BJ (cell line): ENCODE results near the gene RALGAPA2. TPM values are rescaled to one million over a fixed set of nuclear protein-coding genes. Genes with fewer than 3 reads are reported as not detected.

Source experiments
- CTCF ChIA-PET: fragments of 350-600 bp; formaldehyde crosslinking; extraction: SDS; loops from one replicate; lab custom pipeline; 2021; ENCODE audit warnings: antibody characterized with exemption, inconsistent platforms; lab: Yijun Ruan, JAX
- POLR2A ChIA-PET: fragments of 300-600 bp; sonication (Branson Sonifier 250); formaldehyde crosslinking; extraction: SDS; loops from one replicate; lab custom pipeline; 2021; ENCODE audit warnings: antibody characterized with exemption; lab: Charles Lee
- DNase-seq: peaks from one replicate; pipeline ENCODE4 v3.0.0-alpha.2; 2011; ENCODE audit warnings: low read depth
- H3K27me3 ChIP-seq: 2 replicates; pipeline ENCODE4 v1.6.0; 2011; ENCODE audit warnings: low read length; ENCODE audit not compliant: control insufficient read depth, insufficient read depth
- H3K36me3 ChIP-seq: 2 replicates; pipeline ENCODE4 v1.5.1; 2011; ENCODE audit warnings: low read length; ENCODE audit not compliant: control insufficient read depth, insufficient read depth
- H3K4me3 ChIP-seq: 2 replicates; pipeline ENCODE4 v1.5.1; 2011; ENCODE audit warnings: low read depth, mild to moderate bottlenecking, control low read depth, low read length
- CTCF ChIP-seq: IDR thresholded peaks from 2 replicates; pipeline ENCODE4 v1.5.1; 2011; ENCODE audit warnings: low read depth, mild to moderate bottlenecking, control low read depth, inconsistent platforms, low read length, moderate library complexity; ENCODE audit not compliant: insufficient read depth
- polyA plus RNA-seq: library from polyadenylated mRNA; depleted of rRNA; stranded (reverse); fragments of >200 nt; gene quantifications from 2 replicates; pipeline ENCODE4 v1.2.3, GENCODE V29; 2011

The RALGAPA2 gene
- polyA plus RNA-seq, 1 experiment = 1.4 TPM

- ChIA-PET POLR2A (no interaction called here), CTCF (no interaction called here)
- H3K27me3 ChIP-seq = no peaks in the 10 kb centered on the region
- no peak for TF ChIP-seq CTCF
- no peak for DNase-seq
- no peaks in the 10 kb centered on the region for H3K36me3 ChIP-seq
- no peak overlapping the region for H3K4me3 ChIP-seq
Observed at GRCh38 chr20:20627471-20627870, 85.0 kb downstream of the RALGAPA2 start.

GRCh38 chr20:20624914-20625313 lies 87.5 kb downstream of the RALGAPA2 start:
- no peak for TF ChIP-seq CTCF
- ChIA-PET POLR2A (no interaction called here), CTCF (no interaction called here)
- H3K27me3 ChIP-seq = no peaks in the 10 kb centered on the region
- DNase-seq = no peak
- H3K36me3 ChIP-seq = no peaks in the 10 kb centered on the region
- no peak overlapping the region for H3K4me3 ChIP-seq

- POLR2A ChIA-PET = no interaction called here
- Histone ChIP-seq H3K4me3 (no peak overlapping the region), H3K27me3 (no peaks in the 10 kb centered on the region), H3K36me3 (no peaks in the 10 kb centered on the region)
- TF ChIP-seq CTCF = no peak
- CTCF ChIA-PET = no interaction called here
- no peak for DNase-seq
Observed at GRCh38 chr20:20621195-20621594, 91.2 kb downstream of the RALGAPA2 start.

- POLR2A ChIA-PET = no interaction called here
- TF ChIP-seq CTCF = no peak
- CTCF ChIA-PET = no interaction called here
- Histone ChIP-seq H3K36me3 (no peaks in the 10 kb centered on the region; the same call in 1 of the 2 replicates), H3K27me3 (no peaks in the 10 kb centered on the region), H3K4me3 (no peak overlapping the region)
- no peak for DNase-seq
Observed at GRCh38 chr20:20614391-20614790, 98.1 kb downstream of the RALGAPA2 start.

GRCh38 chr20:20612251-20612650 lies 100.2 kb downstream of the RALGAPA2 start:
- no peak for DNase-seq
- Histone ChIP-seq H3K36me3 (no peaks in the 10 kb centered on the region; the same call in 1 of the 2 replicates), H3K4me3 (no peak overlapping the region), H3K27me3 (no peaks in the 10 kb centered on the region)
- ChIA-PET POLR2A (no interaction called here), CTCF (no interaction called here)
- TF ChIP-seq CTCF = no peak
